ENCODE results near the gene FCN2. TPM values are rescaled to one million over a fixed set of nuclear protein-coding genes. Genes with fewer than 3 reads are reported as not detected.

The FCN2 gene
- total RNA-seq, 2 donors from 2014 or later, result not detected

DNA sequence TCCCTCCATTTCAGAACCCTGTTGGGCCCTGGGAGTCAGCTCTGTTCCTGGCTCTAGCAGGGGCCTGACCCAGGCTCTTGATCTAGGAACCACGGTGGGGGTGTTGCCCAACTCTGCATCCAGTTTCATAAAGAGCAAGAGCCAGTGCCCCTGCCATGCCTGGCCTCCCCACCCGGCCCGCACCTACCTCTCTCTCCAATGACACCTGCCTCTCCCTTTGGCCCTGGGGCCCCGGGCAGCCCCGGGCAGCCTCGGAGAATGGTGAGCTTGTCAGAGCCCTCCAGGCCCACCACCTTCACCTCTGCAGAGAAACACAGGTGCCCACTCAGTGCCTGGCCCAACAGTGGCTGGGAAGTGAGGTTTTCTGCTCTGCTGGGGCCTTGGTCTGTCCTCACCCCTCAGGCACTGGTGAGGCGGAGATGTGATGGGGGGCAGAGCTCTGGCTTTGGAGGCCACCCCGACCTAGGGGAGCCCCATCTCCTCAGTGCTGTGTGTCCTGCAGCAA is 35.6 kb downstream of the FCN2 start:
- H3K36me3 ChIP-seq, result no peaks in the 10 kb centered on the region
- no peak overlapping the region for H3K27ac ChIP-seq
- TF ChIP-seq, protein P1, sequence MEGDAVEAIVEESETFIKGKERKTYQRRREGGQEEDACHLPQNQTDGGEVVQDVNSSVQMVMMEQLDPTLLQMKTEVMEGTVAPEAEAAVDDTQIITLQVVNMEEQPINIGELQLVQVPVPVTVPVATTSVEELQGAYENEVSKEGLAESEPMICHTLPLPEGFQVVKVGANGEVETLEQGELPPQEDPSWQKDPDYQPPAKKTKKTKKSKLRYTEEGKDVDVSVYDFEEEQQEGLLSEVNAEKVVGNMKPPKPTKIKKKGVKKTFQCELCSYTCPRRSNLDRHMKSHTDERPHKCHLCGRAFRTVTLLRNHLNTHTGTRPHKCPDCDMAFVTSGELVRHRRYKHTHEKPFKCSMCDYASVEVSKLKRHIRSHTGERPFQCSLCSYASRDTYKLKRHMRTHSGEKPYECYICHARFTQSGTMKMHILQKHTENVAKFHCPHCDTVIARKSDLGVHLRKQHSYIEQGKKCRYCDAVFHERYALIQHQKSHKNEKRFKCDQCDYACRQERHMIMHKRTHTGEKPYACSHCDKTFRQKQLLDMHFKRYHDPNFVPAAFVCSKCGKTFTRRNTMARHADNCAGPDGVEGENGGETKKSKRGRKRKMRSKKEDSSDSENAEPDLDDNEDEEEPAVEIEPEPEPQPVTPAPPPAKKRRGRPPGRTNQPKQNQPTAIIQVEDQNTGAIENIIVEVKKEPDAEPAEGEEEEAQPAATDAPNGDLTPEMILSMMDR (IDR thresholded peaks at IDR 0.05), result no peak
- no peak for DNase-seq (ENCODE audit: low spot score)
- H3K9me3 ChIP-seq, result peaks cover 8% of the 10 kb centered on the region
- no peaks in the 10 kb centered on the region for H3K4me1 ChIP-seq (ENCODE audit: control insufficient read depth in 1 of 2, low read depth in 2 of 2)
- no peaks in the 10 kb centered on the region for H3K27me3 ChIP-seq (replicated peaks; ENCODE audit: insufficient read depth)
- no peak for ATAC-seq (ENCODE audit: insufficient number of reproducible peaks, low FRiP score, low read depth)
- no peak overlapping the region for H3K4me3 ChIP-seq

DNA sequence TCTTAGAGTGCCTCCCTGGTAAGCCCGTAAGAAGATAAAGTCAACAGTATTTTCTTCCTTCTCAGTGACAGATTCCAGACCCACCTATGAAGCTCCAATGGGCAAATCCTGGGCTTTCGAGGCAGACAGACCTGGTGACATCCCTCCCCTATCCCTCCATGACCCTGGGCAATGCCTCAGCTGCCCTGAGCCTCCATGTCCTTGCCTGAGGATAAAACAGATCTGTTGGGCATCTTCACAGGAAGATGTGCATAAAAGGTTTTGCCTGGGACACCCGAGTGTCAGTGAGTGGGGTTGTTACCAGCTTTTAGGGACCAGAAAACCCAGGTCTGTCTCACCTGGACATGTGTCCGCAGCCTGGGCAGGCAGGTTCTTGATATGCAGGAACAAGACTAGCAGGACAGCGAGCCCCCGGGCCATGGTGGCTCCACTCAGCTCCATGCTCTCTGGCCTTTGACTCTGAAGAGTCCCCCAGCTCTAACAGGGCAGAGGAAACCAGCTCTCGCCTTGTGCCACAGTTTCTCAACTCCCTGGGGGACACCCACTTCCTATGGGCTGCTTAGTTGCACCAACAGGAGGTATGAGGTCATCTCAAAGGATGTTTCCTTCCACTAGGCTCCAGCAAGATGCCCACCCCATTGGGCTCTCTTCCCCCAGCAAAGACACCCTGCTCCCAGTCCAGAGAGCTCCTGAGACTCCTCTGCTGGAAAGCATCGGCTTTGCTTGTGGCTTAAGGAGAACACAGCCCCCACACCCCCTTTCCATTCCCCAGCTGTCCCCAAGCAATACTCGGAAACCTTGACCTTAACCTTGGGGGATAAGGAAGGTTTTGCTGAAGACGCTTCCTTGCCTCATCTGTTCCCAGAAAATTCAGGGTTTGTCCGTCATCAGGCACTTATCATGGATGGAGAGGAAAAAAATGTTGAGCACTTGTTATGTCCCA is 37.1 kb downstream of the FCN2 start, which contains the start of gene FCN1:
TSS of gene FCN1 (minus strand) at position 482 of the 943 bp plus-strand sequence. CDS start at position 441, 41 bp downstream.
- ATAC-seq (ENCODE audit: insufficient number of reproducible peaks, low FRiP score, low read depth), result no peak
- no peaks in the 10 kb centered on the region for H3K36me3 ChIP-seq
- no peaks in the 10 kb centered on the region for H3K4me1 ChIP-seq (ENCODE audit: control insufficient read depth in 1 of 2, low read depth in 2 of 2)
- H3K27ac ChIP-seq, result no peak within 1 kb of the TSS
- H3K9me3 ChIP-seq, result peaks cover 8% of the 10 kb centered on the region
- H3K27me3 ChIP-seq (replicated peaks; ENCODE audit: insufficient read depth), result no peaks in the 10 kb centered on the region
- H3K4me3 ChIP-seq, result no peak within 1 kb of the TSS
- DNase-seq (ENCODE audit: low spot score), result no peak
- TF ChIP-seq, protein P1 (IDR thresholded peaks at IDR 0.05), result no peak

DNA sequence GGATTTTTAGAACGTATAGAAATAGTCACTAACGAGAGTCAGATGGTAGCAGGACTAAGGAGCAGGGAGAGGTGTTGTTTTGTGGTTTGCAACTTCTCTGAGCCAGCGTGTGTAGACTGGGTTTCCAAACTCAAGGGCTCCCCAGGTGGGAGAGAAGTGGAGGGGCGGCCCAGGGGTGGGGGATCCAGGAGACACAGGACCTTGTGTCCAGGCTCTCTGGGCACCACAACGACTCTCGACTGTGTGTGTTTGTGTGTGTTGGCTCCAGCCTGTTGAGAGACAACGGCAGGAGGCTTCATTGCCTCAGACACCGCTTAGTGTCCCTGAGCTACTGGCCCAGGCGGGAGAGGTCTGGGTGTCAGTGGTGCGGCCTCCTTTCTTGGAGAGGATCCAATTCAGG is 38.0 kb downstream of the FCN2 start:
- TF ChIP-seq, protein P1 (IDR thresholded peaks at IDR 0.05), result no peak
- no peak for ATAC-seq (ENCODE audit: insufficient number of reproducible peaks, low FRiP score, low read depth)
- H3K27ac ChIP-seq, result no peak overlapping the region
- H3K36me3 ChIP-seq, result no peaks in the 10 kb centered on the region
- no peak overlapping the region for H3K4me3 ChIP-seq
- H3K27me3 ChIP-seq (replicated peaks; ENCODE audit: insufficient read depth), result no peaks in the 10 kb centered on the region
- H3K4me1 ChIP-seq (ENCODE audit: control insufficient read depth in 1 of 2, low read depth in 2 of 2), result no peaks in the 10 kb centered on the region
- no peak for DNase-seq (ENCODE audit: low spot score)
- peaks cover 8% of the 10 kb centered on the region for H3K9me3 ChIP-seq

DNA sequence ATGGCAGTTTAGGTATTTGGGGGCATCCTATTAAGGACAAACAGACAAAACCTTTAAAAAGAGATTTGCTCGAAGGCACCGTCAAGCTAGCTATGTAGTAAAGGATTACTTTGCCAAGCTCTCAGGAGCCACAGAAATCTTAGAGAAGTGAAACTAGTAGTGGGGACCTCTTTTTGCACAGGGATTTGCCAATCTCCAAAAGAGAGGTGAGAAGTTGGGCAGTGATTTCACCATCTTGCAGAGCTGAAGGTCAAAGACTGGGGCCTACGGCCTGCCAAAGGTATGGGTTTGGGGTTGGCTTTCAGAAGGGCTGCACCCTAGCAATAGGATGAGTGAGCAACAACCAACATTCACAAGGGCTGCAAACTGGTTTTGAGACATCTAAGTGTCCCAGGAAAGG is 38.7 kb downstream of the FCN2 start:
- no peaks in the 10 kb centered on the region for H3K36me3 ChIP-seq
- peaks cover 8% of the 10 kb centered on the region for H3K9me3 ChIP-seq
- ATAC-seq (ENCODE audit: insufficient number of reproducible peaks, low FRiP score, low read depth), result no peak
- no peak for DNase-seq (ENCODE audit: low spot score)
- H3K27ac ChIP-seq, result no peak overlapping the region
- H3K4me3 ChIP-seq, result no peak overlapping the region
- no peaks in the 10 kb centered on the region for H3K27me3 ChIP-seq (replicated peaks; ENCODE audit: insufficient read depth)
- TF ChIP-seq, protein P1 (IDR thresholded peaks at IDR 0.05), result no peak
- no peaks in the 10 kb centered on the region for H3K4me1 ChIP-seq (ENCODE audit: control insufficient read depth in 1 of 2, low read depth in 2 of 2)
